ENCODE data around the gene STRA6.

DNA sequence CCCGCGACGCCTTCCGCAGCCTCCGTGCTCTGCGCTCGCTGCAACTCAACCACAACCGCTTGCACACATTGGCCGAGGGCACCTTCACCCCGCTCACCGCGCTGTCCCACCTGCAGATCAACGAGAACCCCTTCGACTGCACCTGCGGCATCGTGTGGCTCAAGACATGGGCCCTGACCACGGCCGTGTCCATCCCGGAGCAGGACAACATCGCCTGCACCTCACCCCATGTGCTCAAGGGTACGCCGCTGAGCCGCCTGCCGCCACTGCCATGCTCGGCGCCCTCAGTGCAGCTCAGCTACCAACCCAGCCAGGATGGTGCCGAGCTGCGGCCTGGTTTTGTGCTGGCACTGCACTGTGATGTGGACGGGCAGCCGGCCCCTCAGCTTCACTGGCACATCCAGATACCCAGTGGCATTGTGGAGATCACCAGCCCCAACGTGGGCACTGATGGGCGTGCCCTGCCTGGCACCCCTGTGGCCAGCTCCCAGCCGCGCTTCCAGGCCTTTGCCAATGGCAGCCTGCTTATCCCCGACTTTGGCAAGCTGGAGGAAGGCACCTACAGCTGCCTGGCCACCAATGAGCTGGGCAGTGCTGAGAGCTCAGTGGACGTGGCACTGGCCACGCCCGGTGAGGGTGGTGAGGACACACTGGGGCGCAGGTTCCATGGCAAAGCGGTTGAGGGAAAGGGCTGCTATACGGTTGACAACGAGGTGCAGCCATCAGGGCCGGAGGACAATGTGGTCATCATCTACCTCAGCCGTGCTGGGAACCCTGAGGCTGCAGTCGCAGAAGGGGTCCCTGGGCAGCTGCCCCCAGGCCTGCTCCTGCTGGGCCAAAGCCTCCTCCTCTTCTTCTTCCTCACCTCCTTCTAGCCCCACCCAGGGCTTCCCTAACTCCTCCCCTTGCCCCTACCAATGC is 27.1 kb downstream of the STRA6 start:
- TF ChIP-seq, protein P1, sequence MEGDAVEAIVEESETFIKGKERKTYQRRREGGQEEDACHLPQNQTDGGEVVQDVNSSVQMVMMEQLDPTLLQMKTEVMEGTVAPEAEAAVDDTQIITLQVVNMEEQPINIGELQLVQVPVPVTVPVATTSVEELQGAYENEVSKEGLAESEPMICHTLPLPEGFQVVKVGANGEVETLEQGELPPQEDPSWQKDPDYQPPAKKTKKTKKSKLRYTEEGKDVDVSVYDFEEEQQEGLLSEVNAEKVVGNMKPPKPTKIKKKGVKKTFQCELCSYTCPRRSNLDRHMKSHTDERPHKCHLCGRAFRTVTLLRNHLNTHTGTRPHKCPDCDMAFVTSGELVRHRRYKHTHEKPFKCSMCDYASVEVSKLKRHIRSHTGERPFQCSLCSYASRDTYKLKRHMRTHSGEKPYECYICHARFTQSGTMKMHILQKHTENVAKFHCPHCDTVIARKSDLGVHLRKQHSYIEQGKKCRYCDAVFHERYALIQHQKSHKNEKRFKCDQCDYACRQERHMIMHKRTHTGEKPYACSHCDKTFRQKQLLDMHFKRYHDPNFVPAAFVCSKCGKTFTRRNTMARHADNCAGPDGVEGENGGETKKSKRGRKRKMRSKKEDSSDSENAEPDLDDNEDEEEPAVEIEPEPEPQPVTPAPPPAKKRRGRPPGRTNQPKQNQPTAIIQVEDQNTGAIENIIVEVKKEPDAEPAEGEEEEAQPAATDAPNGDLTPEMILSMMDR (IDR thresholded peaks at IDR 0.05), result no peak
- TF ChIP-seq POLR2A (IDR thresholded peaks at IDR 0.05), result no peak

Data from esophagus squamous epithelium (tissue), 4 donors.